SK-N-SH (cell line): ENCODE measurements around the gene SH3PXD2A.

Experiments used
- CTCF ChIP-seq: fragments of 200-600 bp; sonication (generic); IDR thresholded peaks from 2 replicates; pipeline ENCODE4 v1.6.1; 2017; ENCODE audit warnings: antibody characterized with exemption, mild to moderate bottlenecking, moderate library complexity
- ELF1 ChIP-seq: IDR thresholded peaks from 2 replicates; pipeline ENCODE4 v1.4.0; 2012
- EP300 ChIP-seq, 2 experiments: IDR thresholded peaks; 2 replicates each; pipeline versions ENCODE4 v1.4.0 to v1.6.1; 2012; ENCODE audit warnings: borderline replicate concordance in 1 of 2, low read depth in 1 of 2, low read length in 1 of 2
- GABPA ChIP-seq: IDR thresholded peaks from 2 replicates; pipeline ENCODE4 v1.4.0; 2012; ENCODE audit warnings: low read depth, mild to moderate bottlenecking
- MEF2A ChIP-seq: IDR thresholded peaks from 2 replicates; pipeline ENCODE4 v1.4.0; 2012; ENCODE audit warnings: low read depth, borderline replicate concordance
- NRF1 ChIP-seq: IDR thresholded peaks from 2 replicates; pipeline ENCODE4 v1.6.1; 2012; ENCODE audit warnings: low read depth, mild to moderate bottlenecking, low read length
- TAF1 ChIP-seq: IDR thresholded peaks from 2 replicates; pipeline ENCODE4 v1.6.1; 2012; ENCODE audit warnings: low read depth, mild to moderate bottlenecking, low read length, moderate library complexity, borderline replicate concordance
- TF ChIP-seq, protein P1 (sequence below): IDR thresholded peaks from 2 replicates; pipeline ENCODE4 v1.4.0; 2012; ENCODE audit warnings: low read depth

DNA sequence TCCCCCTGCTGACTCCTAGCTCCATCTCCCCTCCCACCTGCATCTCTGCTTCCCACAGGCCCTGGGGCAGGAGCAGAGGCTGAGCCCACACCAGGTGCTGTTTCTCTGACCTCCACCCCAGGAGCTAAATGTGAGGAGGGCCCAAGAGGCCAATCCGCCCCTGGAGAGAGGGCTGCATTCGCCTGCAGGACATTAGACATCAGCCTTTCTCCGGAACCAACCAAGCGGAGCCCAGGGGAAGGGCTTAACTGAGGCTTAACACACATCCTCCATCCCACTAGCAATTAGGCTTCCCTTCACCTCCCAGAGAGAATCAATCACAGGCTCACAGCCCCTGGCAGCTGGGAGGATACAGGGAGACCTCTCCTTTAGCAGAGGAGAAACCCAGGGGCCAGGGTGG lies 50.5 kb downstream of the SH3PXD2A start:
- no peak for TF ChIP-seq EP300 (IDR thresholded peaks at IDR 0.05; ENCODE audit: borderline replicate concordance in 1 of 2, low read depth in 1 of 2, low read length in 1 of 2)
- TF ChIP-seq MEF2A: no peak
- TF ChIP-seq GABPA: no peak
- TF ChIP-seq CTCF: no peak
- TF ChIP-seq NRF1: no peak
- TF ChIP-seq, protein P1, sequence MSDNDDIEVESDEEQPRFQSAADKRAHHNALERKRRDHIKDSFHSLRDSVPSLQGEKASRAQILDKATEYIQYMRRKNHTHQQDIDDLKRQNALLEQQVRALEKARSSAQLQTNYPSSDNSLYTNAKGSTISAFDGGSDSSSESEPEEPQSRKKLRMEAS: no peak
- no peak for TF ChIP-seq ELF1
- TF ChIP-seq TAF1: no peak
